K562 (cell line): Measurements from ENCODE around the gene ATG7.

Experiments
- CBFB ChIP-seq: sonication (generic); formaldehyde crosslinking; IDR thresholded peaks from 2 replicates; pipeline ENCODE4 v1.4.0; 2020; ENCODE audit warnings: mild to moderate bottlenecking, missing genetic modification reagents
- ELF2 ChIP-seq: fragments of 250-450 bp; sonication (Bioruptor Pico); IDR thresholded peaks from 2 replicates; pipeline ENCODE4 v1.5.0; 2021; ENCODE audit warnings: mild to moderate bottlenecking
- ELF4 ChIP-seq: fragments of 450-650 bp; formaldehyde crosslinking; IDR thresholded peaks from 2 replicates; pipeline ENCODE4 v1.4.0; 2022; ENCODE audit warnings: missing genetic modification characterization
- EP300 ChIP-seq: IDR thresholded peaks from 2 replicates; pipeline ENCODE4 v1.6.1; 2012; ENCODE audit warnings: low read length, improper control_type of control experiment
- KHSRP ChIP-seq: fragments of 450-650 bp; IDR thresholded peaks from 2 replicates; pipeline ENCODE4 v1.6.1; 2017
- MXI1 ChIP-seq: IDR thresholded peaks from 2 replicates; pipeline ENCODE4 v1.6.1; 2011; ENCODE audit warnings: low read depth, mild to moderate bottlenecking, improper control_type of control experiment, low read length
- MYC ChIP-seq, 2 experiments: fragments of 250-450 bp in 1 of 2; sonication (Bioruptor Pico) in 1 of 2; IDR thresholded peaks; 2 replicates each; pipeline versions ENCODE4 v1.5.1 to v1.6.1; 2012 to 2021; ENCODE audit warnings: low read depth in 2 of 2, borderline replicate concordance in 1 of 2, improper control_type of control experiment in 1 of 2, low read length in 1 of 2, mild to moderate bottlenecking in 1 of 2, moderate library complexity in 1 of 2
- NEUROD1 ChIP-seq: fragments of 150-350 bp; IDR thresholded peaks from 2 replicates; pipeline ENCODE4 v1.6.1; 2014; ENCODE audit warnings: borderline replicate concordance, low read length, low read depth; ENCODE audit not compliant: partially characterized antibody
- POLR2AphosphoS5 ChIP-seq: IDR thresholded peaks from 2 replicates; pipeline ENCODE4 v1.6.1; 2011; ENCODE audit warnings: mild to moderate bottlenecking, low read depth, low read length, moderate library complexity; ENCODE audit not compliant: control insufficient read depth, insufficient read depth
- RCOR1 ChIP-seq, 2 experiments: IDR thresholded peaks; 2 replicates each; pipeline ENCODE4 v1.6.1; 2012; ENCODE audit warnings: low read depth in 2 of 2, low read length in 2 of 2, borderline replicate concordance in 1 of 2, improper control_type of control experiment in 1 of 2
- TCF7 ChIP-seq: sonication (generic); IDR thresholded peaks from 2 replicates; pipeline ENCODE4 v1.6.1; 2016; ENCODE audit warnings: antibody characterized with exemption, borderline replicate concordance
- TF ChIP-seq, protein P1 (sequence below), 3 experiments: IDR thresholded peaks in 2 of 3; conservative IDR thresholded peaks in 1 of 3; 2 replicates each; pipeline ENCODE4 v1.5.1; 2011 to 2012; ENCODE audit warnings: low read length in 3 of 3, mild to moderate bottlenecking in 3 of 3, control low read depth in 2 of 3, improper control_type of control experiment in 1 of 3, inconsistent platforms in 1 of 3, low read depth in 1 of 3, mixed read lengths in 1 of 3, moderate library complexity in 1 of 3; ENCODE audit not compliant: insufficient read depth in 2 of 3
- TF ChIP-seq, protein P2 (sequence below): sonication (generic); formaldehyde crosslinking; IDR thresholded peaks from 2 replicates; pipeline ENCODE4 v1.9.0; 2022; ENCODE audit warnings: mild to moderate bottlenecking, missing genetic modification reagents
- TF ChIP-seq, protein P3 (sequence below): fragments of 150-350 bp; conservative IDR thresholded peaks from 2 replicates; pipeline ENCODE4 v1.6.1; 2014; ENCODE audit warnings: low read length

DNA sequence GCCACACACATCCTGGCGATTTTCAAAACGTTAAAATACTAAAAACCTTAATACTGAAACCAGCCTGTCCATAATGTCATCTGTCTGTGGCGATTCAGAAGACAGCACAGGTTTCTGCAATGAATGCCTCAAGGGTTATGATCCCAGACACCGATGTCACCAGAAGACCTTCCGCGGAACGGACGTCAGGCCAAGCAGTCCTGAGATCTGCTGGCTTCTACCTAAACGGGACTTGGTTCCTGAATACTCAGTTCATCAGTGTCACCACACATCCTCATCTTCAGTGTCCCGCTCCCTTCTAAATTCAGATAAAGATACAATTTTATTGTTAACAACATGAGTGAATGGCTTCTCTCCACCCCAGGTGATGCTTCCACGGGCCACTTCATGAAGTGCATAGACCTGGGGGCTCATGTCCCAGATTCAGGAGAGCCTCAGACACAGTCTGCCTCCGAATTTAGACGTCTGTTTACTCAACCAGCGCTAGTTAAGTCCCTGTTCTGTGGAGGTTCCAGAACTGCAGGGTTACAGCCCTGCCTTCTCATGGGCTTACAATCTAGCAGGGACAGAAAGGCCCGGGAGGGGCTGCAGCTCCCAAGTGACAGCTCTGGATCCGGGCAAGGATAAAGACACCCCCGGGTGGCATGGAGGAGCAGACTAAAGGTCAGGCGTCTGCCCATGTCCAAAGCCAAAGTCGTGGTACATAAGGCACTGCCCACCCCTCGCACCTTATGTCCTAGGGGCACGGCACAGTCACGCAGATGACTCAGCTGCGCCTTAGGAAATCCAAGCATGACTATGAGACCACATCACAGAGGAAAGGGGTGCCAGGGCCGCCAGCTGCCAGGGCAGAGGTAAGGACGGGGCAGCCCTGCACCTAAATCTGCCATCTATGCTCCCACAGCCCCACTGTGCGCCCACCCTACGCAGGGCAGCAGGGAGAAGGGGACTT is 295.6 kb downstream of the ATG7 start:
- TF ChIP-seq, protein P1, sequence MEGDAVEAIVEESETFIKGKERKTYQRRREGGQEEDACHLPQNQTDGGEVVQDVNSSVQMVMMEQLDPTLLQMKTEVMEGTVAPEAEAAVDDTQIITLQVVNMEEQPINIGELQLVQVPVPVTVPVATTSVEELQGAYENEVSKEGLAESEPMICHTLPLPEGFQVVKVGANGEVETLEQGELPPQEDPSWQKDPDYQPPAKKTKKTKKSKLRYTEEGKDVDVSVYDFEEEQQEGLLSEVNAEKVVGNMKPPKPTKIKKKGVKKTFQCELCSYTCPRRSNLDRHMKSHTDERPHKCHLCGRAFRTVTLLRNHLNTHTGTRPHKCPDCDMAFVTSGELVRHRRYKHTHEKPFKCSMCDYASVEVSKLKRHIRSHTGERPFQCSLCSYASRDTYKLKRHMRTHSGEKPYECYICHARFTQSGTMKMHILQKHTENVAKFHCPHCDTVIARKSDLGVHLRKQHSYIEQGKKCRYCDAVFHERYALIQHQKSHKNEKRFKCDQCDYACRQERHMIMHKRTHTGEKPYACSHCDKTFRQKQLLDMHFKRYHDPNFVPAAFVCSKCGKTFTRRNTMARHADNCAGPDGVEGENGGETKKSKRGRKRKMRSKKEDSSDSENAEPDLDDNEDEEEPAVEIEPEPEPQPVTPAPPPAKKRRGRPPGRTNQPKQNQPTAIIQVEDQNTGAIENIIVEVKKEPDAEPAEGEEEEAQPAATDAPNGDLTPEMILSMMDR (IDR thresholded peaks at IDR 0.05 in 2 of 3, conservative IDR thresholded peaks at IDR 0.05 in 1 of 3; ENCODE audit: insufficient read depth in 2 of 3, low read depth in 1 of 3, low read length in 3 of 3): no peak
- no peak for TF ChIP-seq EP300
- TF ChIP-seq RCOR1 (IDR thresholded peaks at IDR 0.05; ENCODE audit: borderline replicate concordance in 1 of 2, low read depth in 2 of 2, low read length in 2 of 2): no peak
- no peak for TF ChIP-seq TCF7
- TF ChIP-seq CBFB: no peak
- no peak for TF ChIP-seq MXI1
- TF ChIP-seq, protein P2, sequence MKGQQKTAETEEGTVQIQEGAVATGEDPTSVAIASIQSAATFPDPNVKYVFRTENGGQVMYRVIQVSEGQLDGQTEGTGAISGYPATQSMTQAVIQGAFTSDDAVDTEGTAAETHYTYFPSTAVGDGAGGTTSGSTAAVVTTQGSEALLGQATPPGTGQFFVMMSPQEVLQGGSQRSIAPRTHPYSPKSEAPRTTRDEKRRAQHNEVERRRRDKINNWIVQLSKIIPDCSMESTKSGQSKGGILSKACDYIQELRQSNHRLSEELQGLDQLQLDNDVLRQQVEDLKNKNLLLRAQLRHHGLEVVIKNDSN (CRISPR knock-in tag): no peak
- TF ChIP-seq, protein P3, sequence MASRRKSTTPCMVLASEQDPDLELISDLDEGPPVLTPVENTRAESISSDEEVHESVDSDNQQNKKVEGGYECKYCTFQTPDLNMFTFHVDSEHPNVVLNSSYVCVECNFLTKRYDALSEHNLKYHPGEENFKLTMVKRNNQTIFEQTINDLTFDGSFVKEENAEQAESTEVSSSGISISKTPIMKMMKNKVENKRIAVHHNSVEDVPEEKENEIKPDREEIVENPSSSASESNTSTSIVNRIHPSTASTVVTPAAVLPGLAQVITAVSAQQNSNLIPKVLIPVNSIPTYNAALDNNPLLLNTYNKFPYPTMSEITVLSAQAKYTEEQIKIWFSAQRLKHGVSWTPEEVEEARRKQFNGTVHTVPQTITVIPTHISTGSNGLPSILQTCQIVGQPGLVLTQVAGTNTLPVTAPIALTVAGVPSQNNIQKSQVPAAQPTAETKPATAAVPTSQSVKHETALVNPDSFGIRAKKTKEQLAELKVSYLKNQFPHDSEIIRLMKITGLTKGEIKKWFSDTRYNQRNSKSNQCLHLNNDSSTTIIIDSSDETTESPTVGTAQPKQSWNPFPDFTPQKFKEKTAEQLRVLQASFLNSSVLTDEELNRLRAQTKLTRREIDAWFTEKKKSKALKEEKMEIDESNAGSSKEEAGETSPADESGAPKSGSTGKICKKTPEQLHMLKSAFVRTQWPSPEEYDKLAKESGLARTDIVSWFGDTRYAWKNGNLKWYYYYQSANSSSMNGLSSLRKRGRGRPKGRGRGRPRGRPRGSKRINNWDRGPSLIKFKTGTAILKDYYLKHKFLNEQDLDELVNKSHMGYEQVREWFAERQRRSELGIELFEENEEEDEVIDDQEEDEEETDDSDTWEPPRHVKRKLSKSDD: no peak
- no peak for TF ChIP-seq NEUROD1
- no peak for TF ChIP-seq ELF4
- TF ChIP-seq KHSRP: no peak
- no peak for TF ChIP-seq ELF2 (CRISPR knock-in tag)
- no peak for TF ChIP-seq POLR2AphosphoS5
- no peak for TF ChIP-seq MYC (IDR thresholded peaks at IDR 0.05; ENCODE audit: low read depth, low read length)
- TF ChIP-seq MYC (CRISPR knock-in tag; IDR thresholded peaks at IDR 0.05; ENCODE audit: borderline replicate concordance, low read depth): no peak
